BJ (cell line): ENCODE results near the gene PDZK1IP1. TPM values are rescaled to one million over a fixed set of nuclear protein-coding genes. Genes with fewer than 3 reads are reported as not detected.
A peak's percentile ranks its signal among the peaks of the same experiment; 100 is the strongest.
"Not testable (repeated sequence)": the region's sequence is repeated elsewhere in the genome, so short reads cannot be mapped to it uniquely, and the experiment has no call there.

Experiments used
- CTCF ChIA-PET: fragments of 350-600 bp; formaldehyde crosslinking; extraction: SDS; loops from one replicate; lab custom pipeline; 2021; ENCODE audit warnings: antibody characterized with exemption, inconsistent platforms; lab: Yijun Ruan, JAX
- POLR2A ChIA-PET: fragments of 300-600 bp; sonication (Branson Sonifier 250); formaldehyde crosslinking; extraction: SDS; loops from one replicate; lab custom pipeline; 2021; ENCODE audit warnings: antibody characterized with exemption; lab: Charles Lee
- DNase-seq: peaks from one replicate; pipeline ENCODE4 v3.0.0-alpha.2; 2011; ENCODE audit warnings: low read depth
- H3K27me3 ChIP-seq: 2 replicates; pipeline ENCODE4 v1.6.0; 2011; ENCODE audit warnings: low read length; ENCODE audit not compliant: control insufficient read depth, insufficient read depth
- H3K36me3 ChIP-seq: 2 replicates; pipeline ENCODE4 v1.5.1; 2011; ENCODE audit warnings: low read length; ENCODE audit not compliant: control insufficient read depth, insufficient read depth
- H3K4me3 ChIP-seq: 2 replicates; pipeline ENCODE4 v1.5.1; 2011; ENCODE audit warnings: low read depth, mild to moderate bottlenecking, control low read depth, low read length
- CTCF ChIP-seq: IDR thresholded peaks from 2 replicates; pipeline ENCODE4 v1.5.1; 2011; ENCODE audit warnings: low read depth, mild to moderate bottlenecking, control low read depth, inconsistent platforms, low read length, moderate library complexity; ENCODE audit not compliant: insufficient read depth
- polyA plus RNA-seq: library from polyadenylated mRNA; depleted of rRNA; stranded (reverse); fragments of >200 nt; gene quantifications from 2 replicates; pipeline ENCODE4 v1.2.3, GENCODE V29; 2011

PDZK1IP1 gene
- polyA plus RNA-seq, 1 experiment = not detected

GRCh38 chr1:47198214-47198613, 8.4 kb upstream of the PDZK1IP1 start:
- H3K27me3 ChIP-seq = peaks cover 9% of the 10 kb centered on the region
- TF ChIP-seq CTCF = no peak
- ChIA-PET CTCF (interaction anchor here (1.7 kb wide), 1 partner anchor 7 kb away, joined by 4 read pairs; no protein-coding TSS in a partner anchor), POLR2A (no interaction called here)
- DNase-seq = no peak
- H3K36me3 ChIP-seq = no peaks in the 10 kb centered on the region
- H3K4me3 ChIP-seq = no peak overlapping the region

DNA sequence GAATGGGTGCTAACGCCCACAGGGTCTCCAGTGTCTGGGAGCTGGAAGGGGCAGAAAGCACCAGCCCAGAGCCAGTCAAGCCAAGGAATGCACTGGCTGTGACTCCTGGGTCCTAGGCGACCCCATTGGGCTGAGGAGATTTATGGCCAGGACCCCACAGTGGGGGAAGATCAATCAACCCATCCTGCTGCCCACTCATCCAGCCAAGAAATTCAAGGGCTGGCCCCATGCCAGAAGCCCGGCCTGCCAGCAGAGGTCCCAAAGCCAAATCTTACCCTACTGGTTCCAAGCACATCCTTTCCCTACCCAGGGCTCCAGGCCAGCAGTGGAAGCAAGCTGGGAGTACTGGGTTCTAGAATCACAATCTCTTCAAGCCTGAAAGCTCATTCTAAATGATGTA, 6.8 kb upstream of the PDZK1IP1 start:
- TF ChIP-seq CTCF = no peak
- POLR2A ChIA-PET = no interaction called here
- no peaks in the 10 kb centered on the region for H3K36me3 ChIP-seq
- CTCF ChIA-PET = interaction anchor here (1.3 to 6.0 kb wide), 2 partner anchors 14 to 66 kb away, joined by 4 to 51 read pairs; no protein-coding TSS in a partner anchor
- DNase-seq = no peak
- no peak overlapping the region for H3K4me3 ChIP-seq
- peaks cover 9% of the 10 kb centered on the region for H3K27me3 ChIP-seq

- CTCF ChIA-PET = interaction anchor here (1.3 to 6.0 kb wide), 2 partner anchors 13 to 67 kb away, joined by 4 to 51 read pairs; no protein-coding TSS in a partner anchor
- POLR2A ChIA-PET, DNase-seq, H3K36me3 ChIP-seq, H3K27me3 ChIP-seq, H3K4me3 ChIP-seq: not testable (repeated sequence)
These were observed 6.1 kb upstream of the PDZK1IP1 start for GRCh38 chr1:47195981-47196380.

GRCh38 chr1:47194311-47194710, 4.5 kb upstream of the PDZK1IP1 start:
- POLR2A ChIA-PET = no interaction called here
- CTCF ChIA-PET = interaction anchor here (0.9 to 6.0 kb wide), 7 partner anchors 8 to 532 kb away, joined by 3 to 66 read pairs (median 24); no protein-coding TSS in a partner anchor
- no peak for TF ChIP-seq CTCF

DNA sequence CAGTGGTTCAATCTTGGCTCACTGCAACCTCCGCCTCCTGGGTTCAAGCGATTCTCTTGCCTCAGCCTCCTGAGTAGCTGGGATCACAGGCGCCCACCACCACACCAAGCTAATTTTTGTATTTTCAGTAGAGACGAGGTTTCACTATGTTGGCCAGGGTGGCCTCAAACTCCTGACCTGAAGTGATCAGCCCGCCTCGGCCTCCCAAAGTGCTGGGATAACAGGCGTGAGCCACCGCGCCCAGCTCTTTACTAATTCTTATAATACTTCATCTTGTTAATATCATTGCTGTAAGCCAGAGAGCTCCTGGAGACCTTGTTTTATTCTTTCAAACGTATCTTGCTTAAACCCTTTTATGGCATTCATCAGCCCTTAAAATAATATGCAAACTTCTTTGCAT, 3.7 kb upstream of the PDZK1IP1 start:
- DNase-seq, POLR2A ChIA-PET, H3K4me3 ChIP-seq, H3K27me3 ChIP-seq, H3K36me3 ChIP-seq: not testable (repeated sequence)
- CTCF ChIA-PET = interaction anchor here (0.9 to 6.0 kb wide), 23 partner anchors 8 to 533 kb away, joined by 3 to 66 read pairs (median 7); no protein-coding TSS in a partner anchor

More at GRCh38 chr1:47194311-47194710, 4.5 kb upstream of the PDZK1IP1 start:
- H3K36me3 ChIP-seq = no peaks in the 10 kb centered on the region
- no peak overlapping the region for H3K4me3 ChIP-seq
- DNase-seq = no peak
- H3K27me3 ChIP-seq = peaks cover 4% of the 10 kb centered on the region

GRCh38 chr1:47192458-47193384, 2.9 kb upstream of the PDZK1IP1 start:
- peaks cover 4% of the 10 kb centered on the region; the same call in 1 of the 2 replicates for H3K27me3 ChIP-seq
- POLR2A ChIA-PET = no interaction called here
- H3K4me3 ChIP-seq = no peak overlapping the region
- DNase-seq = no peak
- CTCF ChIA-PET = interaction anchor here (0.8 to 6.0 kb wide), 33 partner anchors 9 to 534 kb away, joined by 3 to 66 read pairs (median 4); partner anchors contain the start of gene FOXD2
- H3K36me3 ChIP-seq = no peaks in the 10 kb centered on the region
- TF ChIP-seq CTCF = peak; percentile 97
